SW480 (cell line): Measurements from ENCODE around the gene PTPRK.
"Not testable (repeated sequence)": the region's sequence is repeated elsewhere in the genome, so short reads cannot be mapped to it uniquely, and the experiment has no call there.

Experiments used
- DNase-seq: peaks from one replicate; pipeline ENCODE4 v3.0.0-alpha.2; 2016; ENCODE audit warnings: low spot score

Gene PTPRK

GRCh38 chr6:127954082-127954481 is 566.3 kb downstream of the PTPRK start:
- DNase-seq: no peak

GRCh38 chr6:127952831-127953230 is 567.6 kb downstream of the PTPRK start:
- no peak for DNase-seq

GRCh38 chr6:127952176-127952575 is 568.2 kb downstream of the PTPRK start:
- no peak for DNase-seq

DNA sequence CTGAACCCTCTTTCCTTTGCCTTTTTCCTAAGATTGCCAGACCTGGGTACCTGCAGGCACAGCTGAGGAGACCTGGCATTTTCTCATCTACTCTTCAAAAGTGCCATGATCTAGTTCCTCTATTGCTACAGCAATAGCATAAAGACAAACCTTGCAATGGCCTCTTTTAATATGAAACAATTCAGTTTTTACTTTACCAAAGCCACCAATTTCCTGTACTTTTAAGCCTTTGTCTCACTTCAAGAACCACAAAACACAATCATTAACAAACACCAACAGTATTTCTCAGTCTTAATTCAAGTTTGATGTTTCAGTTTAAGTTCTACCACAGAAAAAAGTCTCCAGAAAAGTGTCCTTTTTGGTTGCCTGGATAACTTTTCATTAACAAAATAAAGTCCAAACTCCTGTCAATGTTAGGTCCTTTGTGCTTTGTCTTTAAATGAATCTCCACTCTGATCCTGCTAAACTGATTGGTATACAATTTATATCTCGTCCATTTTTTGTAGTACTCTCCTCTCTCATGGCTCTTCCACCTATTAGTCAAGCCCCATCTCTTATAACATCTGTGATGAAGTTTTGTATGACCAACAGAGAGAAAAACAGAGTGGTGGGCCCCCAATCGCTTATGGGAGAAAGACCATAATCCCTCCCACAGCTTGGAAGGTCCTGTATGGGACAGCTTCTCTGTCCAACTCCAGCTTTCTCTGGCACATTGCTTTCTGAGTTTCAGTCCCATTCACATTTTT is 569.1 kb downstream of the PTPRK start:
- no peak for DNase-seq

DNA sequence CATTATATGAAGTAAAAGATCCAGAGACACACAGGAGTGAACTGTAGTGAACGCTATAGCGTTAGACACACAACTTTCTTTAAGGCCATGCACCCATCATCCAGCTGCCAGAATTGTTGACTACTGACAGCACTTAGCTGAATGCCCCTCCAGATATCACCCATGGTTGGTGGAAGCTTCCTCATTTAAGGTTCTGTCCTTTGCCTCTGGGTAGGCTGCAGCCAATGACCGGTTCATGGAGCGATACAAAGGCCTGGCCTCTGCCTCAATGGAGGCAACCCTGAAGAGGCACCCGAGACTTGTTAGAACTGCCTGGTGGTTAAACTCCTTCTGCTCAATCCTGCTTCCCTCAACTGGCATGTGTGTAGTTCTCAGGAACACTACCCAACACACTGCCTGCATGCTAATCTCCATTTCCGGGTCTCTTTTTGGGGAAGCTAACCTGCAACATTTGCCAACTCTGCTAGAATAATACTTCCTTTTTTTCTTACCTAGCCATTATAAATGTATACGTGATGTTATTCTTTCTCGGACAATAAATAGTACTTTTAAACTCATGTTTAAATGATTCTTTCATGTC is 569.7 kb downstream of the PTPRK start:
- no peak for DNase-seq

- DNase-seq: no peak
Observed at GRCh38 chr6:127949251-127949650, 571.1 kb downstream of the PTPRK start.

- DNase-seq: no peak
Observed at GRCh38 chr6:127946388-127946787, 574.0 kb downstream of the PTPRK start.

DNA sequence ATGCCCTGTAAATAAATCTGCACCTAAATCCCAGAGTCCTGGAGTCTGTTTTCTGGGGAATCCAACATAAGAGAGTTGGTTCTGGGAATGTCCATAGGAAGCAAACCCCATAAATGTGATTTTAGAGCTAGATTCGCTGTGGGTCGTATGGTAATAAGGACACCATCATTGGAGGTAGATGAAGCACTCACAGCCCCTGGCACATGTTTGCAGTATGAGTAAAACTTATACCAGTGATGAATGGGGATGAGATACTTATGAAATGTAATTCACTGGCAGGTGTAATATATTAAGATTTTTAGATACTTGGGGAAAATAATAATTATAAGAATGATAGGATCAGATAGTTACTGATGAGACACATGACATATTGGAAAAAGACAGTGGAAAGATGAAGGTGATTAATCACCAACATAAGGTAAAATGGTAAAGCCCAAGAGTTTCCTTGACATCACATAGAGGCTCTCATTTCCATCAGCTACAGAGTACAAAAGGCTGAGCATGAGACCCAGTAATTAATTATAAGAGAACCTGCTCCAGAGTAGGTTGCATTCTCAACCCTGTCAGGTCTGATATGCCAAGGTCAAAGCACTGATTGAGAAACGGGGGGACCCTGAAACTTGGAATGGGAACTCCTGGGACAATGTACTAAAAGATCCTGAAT is 574.8 kb downstream of the PTPRK start:
- DNase-seq: no peak

DNA sequence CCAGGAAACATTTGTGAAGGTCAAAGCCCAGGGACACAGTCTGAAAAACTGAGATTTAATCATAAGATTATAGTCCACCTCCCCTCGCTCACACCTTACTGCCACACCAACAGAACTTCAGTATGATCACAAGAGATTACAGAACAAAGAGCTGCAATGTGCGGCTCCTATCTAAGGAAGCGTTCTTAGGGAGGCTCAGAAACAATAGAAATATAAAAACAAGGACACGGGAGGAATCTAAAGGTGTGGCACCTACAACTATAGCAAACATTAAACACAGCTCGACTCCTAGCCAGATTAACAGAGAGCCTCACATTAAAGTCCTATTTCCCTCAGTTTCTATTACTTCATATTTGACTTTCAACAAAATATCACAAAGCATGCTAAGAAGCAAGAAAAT is 579.2 kb downstream of the PTPRK start:
- DNase-seq: no peak

DNA sequence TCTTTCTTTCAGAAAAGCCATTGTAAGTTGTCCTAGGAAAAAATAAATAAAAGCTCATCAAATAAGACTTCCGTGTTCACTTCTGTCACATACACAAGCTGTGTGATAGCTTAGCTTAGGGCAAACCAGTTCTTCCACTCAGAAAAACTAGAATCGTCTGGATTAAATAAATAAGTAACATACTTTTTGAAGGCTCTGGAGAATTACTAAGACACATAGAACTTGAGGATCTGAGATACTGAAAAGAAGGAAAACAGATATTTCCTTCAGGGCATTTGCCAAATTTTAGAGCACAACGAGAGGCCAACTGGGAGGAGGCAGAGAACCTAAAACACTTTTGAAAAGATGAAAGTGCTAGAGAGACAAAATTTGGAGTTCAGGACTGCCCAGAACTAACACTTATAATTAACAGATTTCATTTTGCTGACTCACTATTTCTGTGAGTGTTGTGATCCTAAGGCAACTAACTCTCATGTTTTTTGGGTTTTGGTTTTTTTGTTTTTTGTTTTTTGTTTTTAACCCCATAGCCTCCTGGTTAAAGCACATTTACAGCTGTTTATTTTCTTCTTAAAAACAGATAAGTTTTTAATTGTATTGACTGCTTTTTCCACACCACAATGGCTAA is 580.8 kb downstream of the PTPRK start:
- DNase-seq: no peak

- no peak for DNase-seq
Observed at GRCh38 chr6:127938701-127939100, 581.7 kb downstream of the PTPRK start.

GRCh38 chr6:127937747-127938146 is 582.7 kb downstream of the PTPRK start:
- no peak for DNase-seq

- no peak for DNase-seq
Observed at GRCh38 chr6:127937102-127937501, 583.3 kb downstream of the PTPRK start.

- no peak for DNase-seq
Observed at GRCh38 chr6:127934956-127935355, 585.4 kb downstream of the PTPRK start.

GRCh38 chr6:127933852-127934840 is 586.3 kb downstream of the PTPRK start:
- DNase-seq: no peak

- no peak for DNase-seq
Observed at GRCh38 chr6:127933137-127933536, 587.3 kb downstream of the PTPRK start.

DNA sequence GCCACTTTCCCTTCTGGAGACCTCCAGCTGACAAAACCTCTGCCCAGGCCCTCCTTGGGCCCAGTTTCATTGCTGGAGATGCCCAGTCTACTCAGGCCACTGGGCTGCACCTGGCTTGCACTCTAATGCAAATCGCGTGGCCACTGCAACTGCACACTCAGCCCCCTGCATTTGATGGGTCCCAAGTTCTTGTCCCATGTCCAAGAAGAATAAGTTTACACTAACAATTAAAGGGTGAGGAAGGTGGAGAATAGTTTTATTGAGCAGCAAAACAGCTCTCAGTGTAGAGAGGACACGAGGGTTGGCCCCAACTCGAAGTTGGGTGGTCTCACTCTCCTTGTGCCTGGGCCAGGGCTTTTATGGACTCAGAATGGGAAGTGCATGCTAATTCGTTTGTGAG is 587.7 kb downstream of the PTPRK start:
- no peak for DNase-seq

- not testable (repeated sequence) for DNase-seq
Observed at GRCh38 chr6:127926441-127926840, 594.0 kb downstream of the PTPRK start.

DNA sequence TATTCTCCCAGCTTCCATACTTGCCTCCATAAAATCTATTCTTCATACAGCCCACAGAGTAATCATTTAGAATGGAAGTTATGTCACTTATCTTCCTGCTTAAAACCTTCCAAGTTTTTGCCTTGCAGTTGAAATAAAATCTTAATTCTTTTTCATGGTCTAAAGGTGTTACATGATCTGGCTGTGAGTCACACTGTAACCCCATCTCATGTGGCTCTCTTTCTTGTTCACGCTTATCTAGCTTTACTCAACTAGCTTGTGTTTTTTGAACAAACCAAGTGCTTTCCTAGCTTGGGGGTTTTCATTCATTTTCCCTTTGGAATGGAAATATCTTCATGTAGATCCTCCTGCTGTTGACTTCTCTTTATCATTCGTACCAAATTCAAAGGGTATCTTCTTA is 596.0 kb downstream of the PTPRK start:
- no peak for DNase-seq

- DNase-seq: no peak
Observed at GRCh38 chr6:127924031-127924430, 596.4 kb downstream of the PTPRK start.

DNA sequence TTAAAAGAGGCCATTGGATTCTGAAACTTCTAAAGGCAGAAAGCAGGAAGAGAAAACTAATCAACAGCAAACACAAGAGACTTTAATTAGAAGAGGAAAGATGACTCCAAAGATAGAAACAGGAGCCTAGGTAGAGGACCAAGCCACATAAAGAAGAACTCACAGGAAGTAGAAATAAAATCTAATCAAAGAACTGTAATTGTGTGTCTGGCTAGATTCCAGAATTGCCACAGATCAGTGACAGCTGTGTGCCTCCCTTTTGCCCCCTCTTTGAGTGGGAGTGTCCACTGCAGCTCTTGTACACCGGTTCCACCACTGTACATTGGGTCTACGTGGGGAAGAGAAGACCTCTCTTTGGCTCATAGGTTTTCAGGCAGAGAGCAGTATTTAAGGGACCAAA is 597.3 kb downstream of the PTPRK start:
- DNase-seq: no peak

- no peak for DNase-seq
Observed at GRCh38 chr6:127921982-127922381, 598.4 kb downstream of the PTPRK start.
